MCF 10A (cell line): ENCODE results near the gene AP2B1. TPM values are rescaled to one million over a fixed set of nuclear protein-coding genes. Genes with fewer than 3 reads are reported as not detected.

Experiments
- BruUV-seq: library from RNA; stranded (reverse); fragments of 400-500 nt; replicated peaks from 2 replicates; lab custom pipeline; 2021; lab: Mats Ljungman, UMichigan
- CTCF ChIA-PET: fragments of 300-600 bp; sonication (Branson Sonifier 250); formaldehyde crosslinking; extraction: SDS; loops from one replicate; lab custom pipeline; 2021; ENCODE audit warnings: antibody characterized with exemption, inconsistent platforms; lab: Yijun Ruan, JAX
- POLR2A ChIA-PET: fragments of 300-600, 350-650 bp; sonication (Branson Sonifier 250); formaldehyde crosslinking; extraction: SDS; loops from one replicate; lab custom pipeline; 2020; ENCODE audit warnings: antibody characterized with exemption, inconsistent platforms; lab: Yijun Ruan, JAX
- DNase-seq: peaks from one replicate; pipeline ENCODE4 v3.0.0-alpha.2; 2018; ENCODE audit not compliant: unreplicated experiment
- H3K27ac Mint-ChIP-seq: one replicate; pipeline ENCODE4 v1.8.0; 2022; ENCODE audit warnings: mild to moderate bottlenecking, low read depth, mixed read lengths; ENCODE audit not compliant: unreplicated experiment
- H3K27me3 Mint-ChIP-seq: one replicate; pipeline ENCODE4 v1.8.0; 2022; ENCODE audit warnings: mixed read lengths; ENCODE audit not compliant: insufficient read depth, unreplicated experiment
- H3K36me3 Mint-ChIP-seq: one replicate; pipeline ENCODE4 v1.8.0; 2022; ENCODE audit warnings: mild to moderate bottlenecking, moderate library complexity, mixed read lengths; ENCODE audit not compliant: insufficient read depth, unreplicated experiment
- H3K4me1 Mint-ChIP-seq: one replicate; pipeline ENCODE4 v1.8.0; 2022; ENCODE audit warnings: mixed read lengths; ENCODE audit not compliant: insufficient read depth, unreplicated experiment
- H3K4me3 Mint-ChIP-seq: one replicate; pipeline ENCODE4 v1.8.0; 2022; ENCODE audit warnings: mild to moderate bottlenecking, moderate library complexity, mixed read lengths; ENCODE audit not compliant: unreplicated experiment
- H3K9me3 Mint-ChIP-seq: one replicate; pipeline ENCODE4 v1.8.0; 2022; ENCODE audit warnings: mixed read lengths; ENCODE audit not compliant: unreplicated experiment
- CTCF ChIP-seq: fragments of 200-600 bp; IDR thresholded peaks from one replicate; pipeline ENCODE4 v1.8.0; 2022; ENCODE audit warnings: antibody characterized with exemption, mild to moderate bottlenecking; ENCODE audit not compliant: unreplicated experiment
- intact Hi-C: fragments of 100-400 bp; cut with micrococcal nuclease; formaldehyde crosslinking; loops from 2 replicates; pipeline ENCODE4 v1.14.1; 2022
- total RNA-seq: library from RNA; stranded (reverse); gene quantifications from 2 replicates; pipeline ENCODE4 v1.2.3, GENCODE V29; 2022

AP2B1 gene
- total RNA-seq, 1 experiment from 2014 or later: 227 TPM

GRCh38 chr17:35761601-35762000 lies 174.5 kb downstream of the AP2B1 start:
- no peak overlapping the region for H3K4me3 Mint-ChIP-seq
- ChIA-PET POLR2A (interaction anchor here (0.6 to 26.1 kb wide), 6 partner anchors 10 to 46 kb away, joined by 3 to 736 read pairs (median 3); partner anchors contain the start of genes MMP28 and TAF15), CTCF (interaction anchor here (0.8 to 30.0 kb wide), 5 partner anchors 10 to 149 kb away, joined by 3 to 684 read pairs (median 23); partner anchors contain the start of genes MMP28 and TAF15)
- no peak for DNase-seq
- H3K27me3 Mint-ChIP-seq: no peaks in the 10 kb centered on the region
- no TSS peak for BruUV-seq
- H3K9me3 Mint-ChIP-seq: no peaks in the 10 kb centered on the region
- no peak for TF ChIP-seq CTCF
- H3K27ac Mint-ChIP-seq: no peak overlapping the region
- peaks cover 13% of the 10 kb centered on the region for H3K4me1 Mint-ChIP-seq
- intact Hi-C loops: no loop called here
- peaks cover 14% of the 10 kb centered on the region for H3K36me3 Mint-ChIP-seq

DNA sequence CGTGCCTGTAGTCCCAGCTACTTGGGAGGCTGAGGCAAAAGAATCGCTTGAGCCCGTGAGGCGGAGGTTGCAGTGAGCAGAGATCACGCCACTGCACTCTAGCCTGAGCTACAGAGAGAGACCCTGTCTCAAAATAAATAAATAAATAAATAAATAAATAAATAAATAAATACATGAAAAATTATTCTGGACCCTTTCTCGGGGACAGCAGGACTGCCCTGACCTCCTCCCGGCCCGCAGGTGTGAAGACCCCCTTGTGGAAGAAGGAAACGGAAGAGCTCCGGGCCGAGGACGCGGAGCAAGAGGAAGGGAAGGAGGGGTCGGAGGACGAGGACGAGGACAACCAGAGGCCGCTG lies 176.6 kb downstream of the AP2B1 start:
- POLR2A ChIA-PET: interaction anchor here (0.6 to 27.6 kb wide), 6 partner anchors 8 to 210 kb away, joined by 3 to 736 read pairs (median 4); partner anchors contain the start of genes MMP28 and TAF15
- no peaks in the 10 kb centered on the region for H3K9me3 Mint-ChIP-seq

DNA sequence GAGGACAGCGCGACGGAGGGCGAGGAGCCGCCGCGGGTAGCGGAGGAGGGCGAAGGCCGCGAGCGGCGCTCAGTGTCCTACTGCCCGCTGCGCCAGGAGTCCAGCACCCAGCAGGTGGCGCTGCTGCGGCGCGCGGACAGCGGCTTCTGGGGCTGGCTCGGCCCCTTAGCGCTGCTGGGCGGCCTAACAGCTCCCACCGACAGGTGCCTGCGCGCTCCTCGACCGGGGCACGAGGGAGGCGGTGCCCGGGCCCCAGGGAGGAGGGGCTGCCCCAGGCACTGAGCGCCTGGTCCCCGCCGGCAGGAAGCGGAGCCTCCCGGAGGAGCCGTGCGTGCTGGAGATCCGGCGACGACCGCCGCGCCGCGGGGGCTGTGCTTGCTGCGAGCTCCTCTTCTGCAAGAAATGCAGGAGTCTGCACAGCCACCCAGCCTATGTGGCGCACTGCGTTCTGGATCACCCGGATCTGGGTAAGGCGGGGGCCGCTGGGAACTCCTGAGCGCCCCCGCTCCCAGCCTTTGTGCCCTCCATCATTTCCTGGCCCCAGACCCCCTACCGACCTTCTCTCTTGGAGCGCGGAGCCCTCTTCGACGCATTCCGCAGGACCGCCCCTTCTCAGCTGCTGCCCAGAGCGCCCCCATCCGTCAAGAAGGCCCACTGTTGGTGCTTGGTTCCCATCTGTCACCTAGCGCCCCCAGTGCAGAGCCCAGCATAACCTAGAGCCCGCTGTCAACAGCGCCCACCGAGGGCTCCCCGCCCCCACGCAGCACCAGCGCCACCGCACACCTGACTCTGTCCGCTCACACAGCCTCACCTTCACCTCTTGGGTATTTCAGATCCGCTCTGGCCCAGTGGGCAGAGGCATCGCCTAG lies 177.2 kb downstream of the AP2B1 start:
- BruUV-seq: no TSS peak
- ChIA-PET CTCF (interaction anchor here (0.5 to 30.0 kb wide), 31 partner anchors 8 to 1077 kb away, joined by 3 to 684 read pairs (median 4); partner anchors contain the start of genes MMP28 and TAF15), POLR2A (interaction anchor here (1.0 to 27.6 kb wide), 5 partner anchors 9 to 52 kb away, joined by 3 to 736 read pairs (median 5); partner anchors contain the start of genes MMP28 and TAF15)
- Mint-ChIP-seq H3K27me3 (no peaks in the 10 kb centered on the region), H3K36me3 (peaks cover 14% of the 10 kb centered on the region), H3K4me3 (peak overlapping the region; percentile 75), H3K4me1 (peaks cover 13% of the 10 kb centered on the region), H3K27ac (peak overlapping the region; percentile 87), H3K9me3 (no peaks in the 10 kb centered on the region)
- intact Hi-C loops: loop anchor here (1.0 kb wide), 1 partner anchor 45 kb away; the partner anchor contains the start of gene TAF15
- DNase-seq: peak; percentile 87
- peak; percentile 92 for TF ChIP-seq CTCF

More for the DNA sequence above, 176.6 kb downstream of the AP2B1 start:
- CTCF ChIA-PET: interaction anchor here (0.6 to 30.0 kb wide), 26 partner anchors 9 to 731 kb away, joined by 3 to 684 read pairs (median 4); partner anchors contain the start of genes MMP28 and TAF15
- H3K27me3 Mint-ChIP-seq: no peaks in the 10 kb centered on the region
- intact Hi-C loops: loop anchor here (1.0 kb wide), 1 partner anchor 46 kb away; the partner anchor contains the start of gene TAF15
- H3K27ac Mint-ChIP-seq: peak overlapping the region; percentile 87
- peaks cover 14% of the 10 kb centered on the region for H3K36me3 Mint-ChIP-seq
- DNase-seq: no peak
- no TSS peak for BruUV-seq
- peak overlapping the region; percentile 75 for H3K4me3 Mint-ChIP-seq
- H3K4me1 Mint-ChIP-seq: peaks cover 13% of the 10 kb centered on the region
- TF ChIP-seq CTCF: no peak
